ENCODE data around the gene DAGLB.

DAGLB gene

DNA sequence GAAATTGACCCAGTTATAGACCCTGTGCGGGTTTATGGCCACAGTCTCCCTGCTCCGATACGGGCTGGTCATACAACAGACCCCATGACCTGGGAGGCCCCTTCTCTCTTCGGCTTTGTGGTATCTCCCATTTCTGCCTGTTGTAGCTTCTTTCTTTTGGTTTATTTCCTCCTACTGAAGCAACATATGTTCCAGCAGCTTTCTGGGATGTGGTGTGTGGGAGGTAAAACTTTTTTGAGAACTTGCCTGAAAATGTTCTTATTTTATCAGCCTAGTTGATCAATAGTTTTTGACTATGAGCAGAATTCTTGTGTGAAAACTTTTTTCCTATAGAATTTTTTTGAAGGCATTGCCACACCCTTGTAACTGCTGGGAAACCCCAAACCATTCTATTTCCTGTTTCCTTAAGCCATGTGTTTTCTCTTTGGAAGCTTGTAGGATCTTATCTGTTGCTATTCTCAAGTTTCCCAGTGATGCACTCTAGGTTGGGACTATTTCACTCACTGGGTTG, 80.0 kb downstream of the DAGLB start:
- DNase-seq (ENCODE audit: low spot score), result no peak

DNA sequence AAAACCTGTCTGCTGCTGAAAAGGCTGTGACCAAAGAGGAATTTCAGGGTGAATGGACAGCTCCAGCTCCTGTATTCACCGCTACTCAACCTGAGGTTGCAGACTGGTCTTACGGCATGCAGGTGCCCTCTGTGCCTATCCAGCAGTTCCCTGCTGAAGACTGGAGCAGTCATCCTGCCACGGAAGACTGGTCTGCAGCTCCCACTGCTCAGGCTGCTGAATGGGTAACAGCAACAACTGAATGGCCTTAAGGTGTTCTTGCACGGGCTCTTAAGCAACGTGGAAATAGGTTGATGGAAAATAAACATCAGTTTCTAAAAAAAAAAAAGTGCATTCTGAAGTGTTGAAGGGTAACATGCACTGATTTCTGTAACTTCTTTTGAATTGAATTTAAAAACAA, 82.3 kb downstream of the DAGLB start:
- no peak for DNase-seq (ENCODE audit: low spot score)

DNA sequence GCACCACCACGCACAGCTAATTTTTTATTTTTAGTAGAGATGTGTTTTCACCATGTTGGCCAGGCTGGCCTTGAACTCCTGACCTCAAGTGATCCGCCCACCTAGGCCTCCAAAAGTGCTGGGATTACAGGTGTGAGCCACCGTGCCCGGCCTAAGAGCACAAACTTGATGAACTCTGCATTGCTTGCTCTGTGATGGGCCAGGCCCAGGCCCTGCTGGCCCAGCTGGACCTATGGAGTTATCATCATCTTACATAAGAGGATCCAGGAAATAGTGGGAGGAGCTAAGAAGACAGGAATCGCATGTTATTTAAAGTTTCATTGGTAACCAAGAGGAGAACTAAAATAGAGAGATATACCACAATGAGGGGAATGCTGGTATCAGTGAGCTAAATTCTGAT, 86.9 kb downstream of the DAGLB start:
- no peak for DNase-seq (ENCODE audit: low spot score)

DNA sequence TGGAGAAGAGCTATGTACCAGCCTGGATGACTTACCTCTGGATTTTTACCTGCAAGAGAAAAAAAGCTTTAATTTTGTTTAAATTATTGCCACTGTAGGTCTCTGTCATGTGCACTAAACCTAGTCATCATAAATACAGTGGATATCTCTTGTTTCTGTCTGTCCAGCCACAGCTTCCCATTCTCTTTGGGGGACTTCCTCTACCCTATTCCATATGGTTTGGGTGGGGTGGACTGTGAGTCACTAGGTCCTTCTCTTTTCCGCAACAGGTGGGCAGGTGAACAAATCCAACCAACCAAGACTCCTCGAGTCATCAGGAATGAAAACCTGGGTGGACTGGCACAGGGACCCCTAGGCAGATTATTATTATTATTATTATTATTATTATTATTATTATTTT, 88.0 kb downstream of the DAGLB start:
- no peak for DNase-seq (ENCODE audit: low spot score)
